ENCODE results near the gene AQP12A. TPM values are rescaled to one million over a fixed set of nuclear protein-coding genes. Genes with fewer than 3 reads are reported as not detected.

AQP12A gene
- total RNA-seq, 3 donors from 2014 or later: not detected

- Histone ChIP-seq H3K27me3 (no peaks in the 10 kb centered on the region), H3K36me3 (no peaks in the 10 kb centered on the region), H3K27ac (no peak overlapping the region), H3K4me3 (no peak overlapping the region), H3K4me1 (no peaks in the 10 kb centered on the region), H3K9me3 (peaks cover 0 to 11% of the 10 kb centered on the region in 2 donors)
- intact Hi-C loops (cut with DNase I; ENCODE audit: low total_unique reads): no loop called here
- no peak for TF ChIP-seq POLR2A (IDR thresholded peaks at IDR 0.05)
- TF ChIP-seq CTCF (IDR thresholded peaks at IDR 0.05): no peak
- TF ChIP-seq POLR2AphosphoS5 (IDR thresholded peaks at IDR 0.05): no peak
- no peak for DNase-seq (ENCODE audit: low spot score in 2 of 2)
Observed at GRCh38 chr2:240663546-240664190, 28.0 kb upstream of the AQP12A start.

GRCh38 chr2:240664622-240665021 is 27.0 kb upstream of the AQP12A start:
- Histone ChIP-seq H3K27me3 (no peaks in the 10 kb centered on the region), H3K4me1 (no peaks in the 10 kb centered on the region), H3K4me3 (no peak overlapping the region), H3K27ac (no peak overlapping the region), H3K36me3 (no peaks in the 10 kb centered on the region), H3K9me3 (peaks cover 0 to 11% of the 10 kb centered on the region in 2 donors)
- intact Hi-C loops (cut with DNase I; ENCODE audit: low total_unique reads): no loop called here
- no peak for DNase-seq (ENCODE audit: low spot score in 2 of 2)
- no peak for TF ChIP-seq POLR2AphosphoS5 (IDR thresholded peaks at IDR 0.05)
- TF ChIP-seq CTCF (IDR thresholded peaks at IDR 0.05): no peak
- TF ChIP-seq POLR2A (IDR thresholded peaks at IDR 0.05): no peak

GRCh38 chr2:240670402-240670801 is 21.3 kb upstream of the AQP12A start:
- peaks cover 0 to 20% of the 10 kb centered on the region in 2 donors for H3K27me3 ChIP-seq
- H3K4me3 ChIP-seq: no peak overlapping the region
- no peaks in the 10 kb centered on the region for H3K4me1 ChIP-seq
- no peak overlapping the region for H3K27ac ChIP-seq
- H3K36me3 ChIP-seq: no peaks in the 10 kb centered on the region
- no peaks in the 10 kb centered on the region for H3K9me3 ChIP-seq
- no peak for DNase-seq (ENCODE audit: low spot score in 2 of 2)
- intact Hi-C loops (cut with DNase I; ENCODE audit: low total_unique reads): no loop called here
- no peak for TF ChIP-seq POLR2AphosphoS5 (IDR thresholded peaks at IDR 0.05)
- no peak for TF ChIP-seq CTCF (IDR thresholded peaks at IDR 0.05)

- Histone ChIP-seq H3K4me3 (no peak overlapping the region), H3K27me3 (peaks cover 0 to 20% of the 10 kb centered on the region in 2 donors), H3K4me1 (no peaks in the 10 kb centered on the region), H3K9me3 (no peaks in the 10 kb centered on the region), H3K36me3 (no peaks in the 10 kb centered on the region), H3K27ac (no peak overlapping the region)
- TF ChIP-seq POLR2A (IDR thresholded peaks at IDR 0.05) (no peak), POLR2AphosphoS5 (IDR thresholded peaks at IDR 0.05) (no peak), CTCF (IDR thresholded peaks at IDR 0.05) (no peak)
- intact Hi-C loops (cut with DNase I; ENCODE audit: low total_unique reads): no loop called here
- DNase-seq (ENCODE audit: low spot score in 2 of 2): no peak
Observed at GRCh38 chr2:240670950-240671349, 20.7 kb upstream of the AQP12A start.

GRCh38 chr2:240672076-240672700 is 19.5 kb upstream of the AQP12A start:
- no peak for DNase-seq (ENCODE audit: low spot score in 2 of 2)
- Histone ChIP-seq H3K4me1 (no peaks in the 10 kb centered on the region), H3K27ac (no peak overlapping the region), H3K36me3 (no peaks in the 10 kb centered on the region), H3K27me3 (peaks cover 0 to 20% of the 10 kb centered on the region in 2 donors), H3K4me3 (no peak overlapping the region), H3K9me3 (no peaks in the 10 kb centered on the region)
- intact Hi-C loops (cut with DNase I; ENCODE audit: low total_unique reads): no loop called here
- TF ChIP-seq POLR2A (IDR thresholded peaks at IDR 0.05): no peak
- TF ChIP-seq POLR2AphosphoS5 (IDR thresholded peaks at IDR 0.05): no peak
- TF ChIP-seq CTCF (IDR thresholded peaks at IDR 0.05): no peak
